ENCODE measurements around the gene ADCY7. TPM values are rescaled to one million over a fixed set of nuclear protein-coding genes. Genes with fewer than 3 reads are reported as not detected.
A peak's percentile ranks its signal among the peaks of the same experiment; 100 is the strongest.

Gene ADCY7
- total and polyA plus RNA-seq, 9 of the 15 experiments (the other 6 are each of a cell fraction or from before 2014, with no cell fraction given) = 2.3 to 108 (median 28.6) TPM

DNA sequence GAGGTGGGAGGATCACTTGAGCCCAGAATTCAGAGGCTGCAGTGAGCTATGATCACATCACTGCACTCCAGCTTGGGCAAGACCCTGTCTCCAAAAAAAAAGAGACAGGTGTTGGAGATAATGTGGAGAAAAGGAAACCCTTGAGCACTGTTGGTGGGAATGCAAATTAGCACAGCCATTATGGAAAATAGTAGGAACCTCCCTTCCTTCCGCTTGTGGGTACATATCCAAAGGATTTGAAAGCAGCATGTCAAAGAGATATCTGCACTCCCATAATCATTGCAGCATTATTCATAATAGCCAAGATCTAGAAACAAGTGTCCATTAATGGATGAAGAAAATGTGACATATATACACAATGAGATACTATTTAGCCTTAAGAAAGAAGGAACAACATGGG is 9.7 kb upstream of the ADCY7 start:
- DNase-seq (ENCODE audit: extremely low read depth in 1 of 4, low spot score in 3 of 4) (no peak), ATAC-seq (no peak), FAIRE-seq (no peak)
- Histone ChIP-seq H2AFZ (ENCODE audit: low read depth, low read length) (no peak overlapping the region), H4K20me1 (replicated peaks; ENCODE audit: control insufficient read depth, insufficient read depth, low read length) (no peaks in the 10 kb centered on the region), H3K27ac (ENCODE audit: extremely low read depth, low read depth, low read length) (no peak overlapping the region), H3K4me1 (replicated peaks in 1 of 2; ENCODE audit: control insufficient read depth in 2 of 2, insufficient read depth in 2 of 2, low read length in 2 of 2) (peaks cover 48 to 49% of the 10 kb centered on the region in 2 experiments), H3K4me3 (no peak overlapping the region), H3K79me2 (ENCODE audit: control insufficient read depth, insufficient read depth, low read length) (peaks cover 34% of the 10 kb centered on the region), H3K9me3 (replicated peaks; ENCODE audit: control insufficient read depth, insufficient read depth, low read depth, low read length) (no peaks in the 10 kb centered on the region), H3K4me2 (ENCODE audit: insufficient read depth, low read length) (peak overlapping the region; percentile 25; the same call in 1 of the 2 replicates), H3K9me1 (ENCODE audit: control insufficient read depth, insufficient read depth, low read length) (no peaks in the 10 kb centered on the region), H3K9ac (ENCODE audit: insufficient read depth in 1 of 2, low read depth in 2 of 2, low read length in 2 of 2) (no peak overlapping the region), H3K36me3 (ENCODE audit: control insufficient read depth, insufficient read depth, low read length) (no peaks in the 10 kb centered on the region), H3K27me3 (ENCODE audit: control insufficient read depth in 2 of 2, insufficient read depth in 2 of 2, low read length in 2 of 2) (no peaks in the 10 kb centered on the region)
- ChIA-PET CTCF (ENCODE audit: low intra/inter-chr PET ratio) (no interaction called here), POLR2A (interaction anchor here (0.6 to 0.8 kb wide), 3 partner anchors 13 to 45 kb away, joined by 3 to 5 read pairs (median 4); no protein-coding TSS in a partner anchor)
- 29% methylated on average over 1 of the region's 1 CpG for WGBS (ENCODE audit: insufficient coverage, low coverage, missing lambda C conversion rate)
- in situ Hi-C loops (cut with MboI) = loop anchor here (25.0 kb wide), 1 partner anchor 1644 kb away; the partner anchor contains the start of gene N4BP1
- TF ChIP-seq SRSF1 (IDR thresholded peaks at IDR 0.05; ENCODE audit: low read depth, low read length) (no peak), RHOXF2B (CRISPR knock-in tag; conservative IDR thresholded peaks at IDR 0.05) (no peak)
- BruUV-seq (replicated peaks) = no TSS peak
- intact Hi-C loops (cut with micrococcal nuclease) = no loop called here

DNA sequence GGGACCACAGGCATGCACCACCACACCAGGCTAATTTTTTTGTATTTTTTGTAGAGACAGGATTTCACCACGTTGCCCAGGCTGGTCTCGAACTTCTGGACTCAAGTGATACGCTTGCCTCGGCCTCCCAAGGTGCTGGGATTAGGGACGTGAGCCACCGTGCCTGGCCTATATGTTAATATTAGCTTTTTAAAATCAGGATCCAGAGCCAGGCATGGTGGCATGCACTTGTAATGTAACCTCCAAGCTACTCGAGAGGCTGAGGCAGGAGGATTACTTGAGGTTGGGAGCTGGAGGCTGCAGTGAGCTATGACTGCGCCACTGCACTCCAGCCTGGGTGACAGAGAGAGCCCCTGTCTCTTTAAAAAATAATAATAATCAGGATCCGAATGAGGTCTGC is 8.5 kb upstream of the ADCY7 start:
- H3K36me3 ChIP-seq (ENCODE audit: control insufficient read depth, insufficient read depth, low read length) = no peaks in the 10 kb centered on the region
- CTCF ChIA-PET (ENCODE audit: low intra/inter-chr PET ratio) = no interaction called here
- H4K20me1 ChIP-seq (replicated peaks; ENCODE audit: control insufficient read depth, insufficient read depth, low read length) = no peaks in the 10 kb centered on the region
- H3K27me3 ChIP-seq (ENCODE audit: control insufficient read depth in 2 of 2, insufficient read depth in 2 of 2, low read length in 2 of 2) = no peaks in the 10 kb centered on the region
- in situ Hi-C loops (cut with MboI) = loop anchor here (25.0 kb wide), 1 partner anchor 1646 kb away; the partner anchor contains the start of gene N4BP1
- no peak overlapping the region for H3K4me3 ChIP-seq
- no TSS peak for BruUV-seq (replicated peaks)
- TF ChIP-seq, protein P1, sequence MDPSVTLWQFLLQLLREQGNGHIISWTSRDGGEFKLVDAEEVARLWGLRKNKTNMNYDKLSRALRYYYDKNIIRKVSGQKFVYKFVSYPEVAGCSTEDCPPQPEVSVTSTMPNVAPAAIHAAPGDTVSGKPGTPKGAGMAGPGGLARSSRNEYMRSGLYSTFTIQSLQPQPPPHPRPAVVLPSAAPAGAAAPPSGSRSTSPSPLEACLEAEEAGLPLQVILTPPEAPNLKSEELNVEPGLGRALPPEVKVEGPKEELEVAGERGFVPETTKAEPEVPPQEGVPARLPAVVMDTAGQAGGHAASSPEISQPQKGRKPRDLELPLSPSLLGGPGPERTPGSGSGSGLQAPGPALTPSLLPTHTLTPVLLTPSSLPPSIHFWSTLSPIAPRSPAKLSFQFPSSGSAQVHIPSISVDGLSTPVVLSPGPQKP (CRISPR knock-in tag; IDR thresholded peaks at IDR 0.05) = no peak
- no peak for TF ChIP-seq ZNF174 (CRISPR knock-in tag; IDR thresholded peaks at IDR 0.05)
- H2AFZ ChIP-seq (ENCODE audit: low read depth, low read length) = no peak overlapping the region
- H3K4me1 ChIP-seq (replicated peaks in 1 of 2; ENCODE audit: control insufficient read depth in 2 of 2, insufficient read depth in 2 of 2, low read length in 2 of 2) = peaks cover 48 to 52% of the 10 kb centered on the region in 2 experiments
- ATAC-seq = no peak
- no peak overlapping the region for H3K27ac ChIP-seq (ENCODE audit: extremely low read depth, low read depth, low read length)
- H3K79me2 ChIP-seq (ENCODE audit: control insufficient read depth, insufficient read depth, low read length) = peaks cover 33% of the 10 kb centered on the region
- intact Hi-C loops (cut with micrococcal nuclease) = no loop called here
- no peak for DNase-seq (ENCODE audit: extremely low read depth in 1 of 4, low spot score in 3 of 4)
- 88% methylated on average over 9 of the region's 9 CpGs for WGBS (ENCODE audit: insufficient coverage, low coverage, missing lambda C conversion rate)
- H3K4me2 ChIP-seq (ENCODE audit: insufficient read depth, low read length) = no peak overlapping the region
- H3K9me3 ChIP-seq (replicated peaks; ENCODE audit: control insufficient read depth, insufficient read depth, low read depth, low read length) = no peaks in the 10 kb centered on the region
- FAIRE-seq = no peak
- H3K9me1 ChIP-seq (ENCODE audit: control insufficient read depth, insufficient read depth, low read length) = no peaks in the 10 kb centered on the region
- H3K9ac ChIP-seq (ENCODE audit: insufficient read depth in 1 of 2, low read depth in 2 of 2, low read length in 2 of 2) = no peak overlapping the region
- POLR2A ChIA-PET = interaction anchor here (0.6 kb wide), 1 partner anchor 12 kb away, joined by 5 read pairs; no protein-coding TSS in a partner anchor
